Stomach (tissue), 9 donors: Measurements from ENCODE around the gene GPR152. TPM values are rescaled to one million over a fixed set of nuclear protein-coding genes. Genes with fewer than 3 reads are reported as not detected.
"Not testable (repeated sequence)": the region's sequence is repeated elsewhere in the genome, so short reads cannot be mapped to it uniquely, and the experiment has no call there.

Experiments used
- DNase-seq, 2 donors: peaks; one replicate each; pipeline versions ENCODE4 v3.0.0 to v3.0.0-alpha.2; 2013 to 2019
- H3K27ac ChIP-seq, 5 donors: fragments of 200-600 bp in 4 of 5; sonication (generic) in 4 of 5; one replicate each; pipeline ENCODE4 v1.5.1; 2013 to 2019; ENCODE audit warnings: mild to moderate bottlenecking in 1 of 5, moderate library complexity in 1 of 5
- H3K27me3 ChIP-seq, 3 donors: fragments of 200-600 bp; sonication (generic); one replicate each; pipeline ENCODE4 v1.5.1; 2017 to 2019; ENCODE audit warnings: mixed run types in 1 of 3
- H3K36me3 ChIP-seq, 4 donors: fragments of 200-600 bp; sonication (generic); 1 replicate in 3 of 4; 2 replicates in 1 of 4; pipeline ENCODE4 v1.5.1; 2016 to 2019
- H3K4me1 ChIP-seq, 4 donors: fragments of 200-600 bp; sonication (generic); one replicate each; pipeline ENCODE4 v1.5.1; 2016 to 2019
- H3K4me3 ChIP-seq, 4 donors: fragments of 200-600 bp; sonication (generic) in 3 of 4; one replicate each; pipeline ENCODE4 v1.5.1; 2016 to 2019; ENCODE audit warnings: mild to moderate bottlenecking in 1 of 4
- H3K9me3 ChIP-seq, 4 donors: fragments of 200-600 bp; sonication (generic); one replicate each; pipeline ENCODE4 v1.5.1; 2016 to 2019
- EP300 ChIP-seq: sonication (generic); formaldehyde crosslinking; IDR thresholded peaks from one replicate; pipeline ENCODE4 v1.6.1; 2017; ENCODE audit warnings: antibody characterized with exemption
- POLR2A ChIP-seq, 4 donors: fragments of 450-650 bp; IDR thresholded peaks; one replicate each; pipeline ENCODE4 v1.6.1; 2016; ENCODE audit warnings: antibody characterized with exemption in 4 of 4, control low read depth in 2 of 4, mild to moderate bottlenecking in 1 of 4, moderate library complexity in 1 of 4
- POLR2AphosphoS5 ChIP-seq, 3 donors: sonication (generic); formaldehyde crosslinking; IDR thresholded peaks; one replicate each; pipeline ENCODE4 v1.6.1; 2016; ENCODE audit warnings: antibody characterized with exemption in 3 of 3
- WGBS, 5 donors: extraction: QIAGEN DNeasy Blood & Tissue Kit in 3 of 5; methylation state at CpG; one replicate each; pipeline versions ENCODE4 v1.1.5 to v1.1.7; 2013 to 2018; 5-methylcytosine and 5-hydroxymethylcytosine counted together
- intact Hi-C: fragments of 100-400 bp; cut with DNase I; formaldehyde crosslinking; loops from one replicate; pipeline ENCODE4 v1.15.1; 2023; ENCODE audit warnings: low total_unique reads
- polyA plus RNA-seq, 3 donors: library from polyadenylated mRNA; stranded (reverse); fragments of 200-250 nt; gene quantifications; one replicate each; pipeline ENCODE4 v1.2.3, GENCODE V29; 2013
- total RNA-seq, 5 donors: library from RNA; depleted of rRNA; stranded (reverse); fragments of >200 nt; gene quantifications; one replicate each; pipeline versions ENCODE4 v1.1.0 to v1.2.3, GENCODE V29; 2014 to 2016
- TF ChIP-seq, protein P1 (sequence below), 7 experiments: fragments of 450-650 bp in 4 of 7; fragments of 200-600 bp in 3 of 7; sonication (generic) in 3 of 7; IDR thresholded peaks; one replicate each; pipeline ENCODE4 v1.5.1; 2016 to 2019; ENCODE audit warnings: antibody characterized with exemption in 7 of 7, control low read depth in 2 of 7, mild to moderate bottlenecking in 1 of 7
- donor health status: healthy with polysubstance abuse.
- donor health status: Bipolar disorder and iron deficiency.
- donor health status: healthy.

Gene GPR152
- total and polyA plus RNA-seq, 8 donors = not detected

DNA sequence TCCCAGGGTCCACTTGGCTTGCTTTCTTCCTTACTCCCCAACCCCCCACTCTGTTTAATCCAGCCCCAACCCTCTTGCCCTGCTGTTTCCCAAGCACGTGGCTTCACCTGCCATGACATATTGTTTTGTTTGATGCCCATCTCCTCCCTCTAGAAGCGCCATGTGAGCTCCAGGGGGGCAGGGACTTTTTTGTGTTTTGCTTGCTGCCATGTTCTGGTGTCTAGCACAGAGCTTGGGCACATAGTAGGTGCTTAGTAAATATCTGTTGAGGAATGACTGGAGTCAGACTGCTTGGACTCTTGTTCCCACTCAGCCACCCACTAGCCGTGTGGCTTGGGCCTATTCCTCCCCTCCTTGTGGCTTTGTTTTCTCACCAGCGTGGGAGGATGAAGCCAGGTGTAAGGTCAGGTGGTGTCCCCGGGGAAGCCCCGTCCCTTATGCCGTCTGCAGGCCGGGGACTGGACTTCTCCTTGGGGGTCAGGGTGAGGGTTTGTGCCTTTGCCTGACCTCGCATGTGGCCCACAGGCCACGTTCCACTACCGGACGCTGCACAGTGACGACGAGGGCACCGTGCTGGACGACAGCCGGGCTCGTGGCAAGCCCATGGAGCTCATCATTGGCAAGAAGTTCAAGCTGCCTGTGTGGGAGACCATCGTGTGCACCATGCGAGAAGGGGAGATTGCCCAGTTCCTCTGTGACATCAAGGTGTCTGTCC, 34.1 kb upstream of the GPR152 start:
- Histone ChIP-seq H3K36me3 (peaks cover 28 to 52% (median 47%) of the 10 kb centered on the region in 4 donors), H3K4me3 (no peak overlapping the region), H3K27ac (peak overlapping the region in 1 of 5 donors; percentile 87), H3K27me3 (no peaks in the 10 kb centered on the region), H3K9me3 (no peaks in the 10 kb centered on the region), H3K4me1 (peaks cover 17 to 45% (median 41%) of the 10 kb centered on the region in 4 donors)
- intact Hi-C loops = no loop called here
- DNase-seq = no peak
- 78 to 88% (median 87%) methylated on average over 19 to 20 of the region's 20 CpGs for WGBS, 5 donors
- no peak for TF ChIP-seq EP300
- TF ChIP-seq, protein P1, sequence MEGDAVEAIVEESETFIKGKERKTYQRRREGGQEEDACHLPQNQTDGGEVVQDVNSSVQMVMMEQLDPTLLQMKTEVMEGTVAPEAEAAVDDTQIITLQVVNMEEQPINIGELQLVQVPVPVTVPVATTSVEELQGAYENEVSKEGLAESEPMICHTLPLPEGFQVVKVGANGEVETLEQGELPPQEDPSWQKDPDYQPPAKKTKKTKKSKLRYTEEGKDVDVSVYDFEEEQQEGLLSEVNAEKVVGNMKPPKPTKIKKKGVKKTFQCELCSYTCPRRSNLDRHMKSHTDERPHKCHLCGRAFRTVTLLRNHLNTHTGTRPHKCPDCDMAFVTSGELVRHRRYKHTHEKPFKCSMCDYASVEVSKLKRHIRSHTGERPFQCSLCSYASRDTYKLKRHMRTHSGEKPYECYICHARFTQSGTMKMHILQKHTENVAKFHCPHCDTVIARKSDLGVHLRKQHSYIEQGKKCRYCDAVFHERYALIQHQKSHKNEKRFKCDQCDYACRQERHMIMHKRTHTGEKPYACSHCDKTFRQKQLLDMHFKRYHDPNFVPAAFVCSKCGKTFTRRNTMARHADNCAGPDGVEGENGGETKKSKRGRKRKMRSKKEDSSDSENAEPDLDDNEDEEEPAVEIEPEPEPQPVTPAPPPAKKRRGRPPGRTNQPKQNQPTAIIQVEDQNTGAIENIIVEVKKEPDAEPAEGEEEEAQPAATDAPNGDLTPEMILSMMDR (IDR thresholded peaks at IDR 0.05) = no peak
- no peak for TF ChIP-seq POLR2A (IDR thresholded peaks at IDR 0.05)
- TF ChIP-seq POLR2AphosphoS5 (IDR thresholded peaks at IDR 0.05) = no peak

DNA sequence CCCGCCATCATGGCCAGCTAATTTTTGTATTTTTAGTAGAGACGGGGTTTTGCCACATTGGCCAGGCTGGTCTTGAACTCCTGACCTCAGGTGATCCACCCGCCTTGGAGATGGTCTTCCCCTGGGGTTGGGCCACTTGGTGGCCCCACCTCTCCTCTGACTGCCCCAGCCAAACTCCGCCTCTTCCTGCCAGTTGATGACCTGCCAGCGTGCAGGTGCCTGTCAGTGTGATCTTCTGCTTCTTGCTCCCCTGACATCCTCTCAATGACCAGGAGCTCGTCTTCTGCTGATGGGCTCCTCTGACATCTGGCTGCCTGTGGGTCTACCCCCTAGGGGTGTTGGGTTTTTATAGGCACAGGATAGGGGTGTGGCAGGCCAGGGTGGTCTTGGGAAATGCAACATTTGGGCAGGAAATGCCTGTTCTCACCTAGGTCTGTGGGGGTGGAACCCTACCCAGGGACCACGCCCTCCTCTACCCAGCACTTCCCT, 33.4 kb upstream of the GPR152 start:
- Histone ChIP-seq H3K27ac (peak overlapping the region in 1 of 5 donors; percentile 87), H3K4me1 (peaks cover 17 to 45% (median 41%) of the 10 kb centered on the region in 4 donors), H3K36me3 (peaks cover 21 to 45% (median 40%) of the 10 kb centered on the region in 4 donors)
- peak in 1 of 3 donors; percentile 13 for TF ChIP-seq POLR2AphosphoS5 (IDR thresholded peaks at IDR 0.05)
- peak in 1 of 2 donors; percentile 46 for DNase-seq
- 73 to 91% (median 83%) methylated on average over 7 of the region's 7 CpGs for WGBS, 5 donors
- H3K4me3 ChIP-seq, H3K27me3 ChIP-seq, intact Hi-C loops, H3K9me3 ChIP-seq: not testable (repeated sequence)

DNA sequence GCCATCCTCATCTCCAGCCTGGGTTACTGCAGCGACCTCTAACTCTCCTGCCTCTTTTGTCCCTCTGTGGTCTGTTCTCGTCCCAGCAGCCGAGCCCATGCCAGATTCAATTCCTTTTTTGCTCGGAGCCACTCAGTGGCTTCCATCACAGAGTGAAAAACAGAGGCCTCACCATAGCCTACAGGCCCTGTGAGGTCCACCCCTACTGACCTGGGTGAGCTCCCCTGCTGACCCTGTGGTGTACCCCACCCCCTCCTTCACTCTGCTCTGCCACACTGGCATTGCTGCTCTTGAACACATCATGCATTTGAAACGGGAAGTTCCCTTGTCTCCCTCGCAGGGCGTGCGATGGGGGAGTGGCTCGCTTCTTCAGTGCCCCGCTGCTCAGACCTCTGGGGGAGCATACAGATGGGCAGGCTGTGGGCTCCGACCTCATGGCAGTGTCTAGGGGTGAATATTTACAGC, 32.4 kb upstream of the GPR152 start:
- H3K9me3 ChIP-seq = no peaks in the 10 kb centered on the region
- intact Hi-C loops = no loop called here
- TF ChIP-seq POLR2A (IDR thresholded peaks at IDR 0.05) = no peak
- TF ChIP-seq POLR2AphosphoS5 (IDR thresholded peaks at IDR 0.05) = no peak
- peak overlapping the region in 2 of 4 donors; percentile 9 to 57 for H3K4me3 ChIP-seq
- H3K36me3 ChIP-seq = peaks cover 10 to 35% (median 30%) of the 10 kb centered on the region in 4 donors
- H3K4me1 ChIP-seq = peaks cover 17 to 45% (median 41%) of the 10 kb centered on the region in 4 donors
- no peaks in the 10 kb centered on the region for H3K27me3 ChIP-seq
- WGBS, 5 donors = 70 to 80% (median 73%) methylated on average over 10 to 11 of the region's 11 CpGs
- H3K27ac ChIP-seq = peak overlapping the region in 4 of 5 donors; percentile 33 to 88 (median 62)
- DNase-seq = peak in 1 of 2 donors; percentile 42

DNA sequence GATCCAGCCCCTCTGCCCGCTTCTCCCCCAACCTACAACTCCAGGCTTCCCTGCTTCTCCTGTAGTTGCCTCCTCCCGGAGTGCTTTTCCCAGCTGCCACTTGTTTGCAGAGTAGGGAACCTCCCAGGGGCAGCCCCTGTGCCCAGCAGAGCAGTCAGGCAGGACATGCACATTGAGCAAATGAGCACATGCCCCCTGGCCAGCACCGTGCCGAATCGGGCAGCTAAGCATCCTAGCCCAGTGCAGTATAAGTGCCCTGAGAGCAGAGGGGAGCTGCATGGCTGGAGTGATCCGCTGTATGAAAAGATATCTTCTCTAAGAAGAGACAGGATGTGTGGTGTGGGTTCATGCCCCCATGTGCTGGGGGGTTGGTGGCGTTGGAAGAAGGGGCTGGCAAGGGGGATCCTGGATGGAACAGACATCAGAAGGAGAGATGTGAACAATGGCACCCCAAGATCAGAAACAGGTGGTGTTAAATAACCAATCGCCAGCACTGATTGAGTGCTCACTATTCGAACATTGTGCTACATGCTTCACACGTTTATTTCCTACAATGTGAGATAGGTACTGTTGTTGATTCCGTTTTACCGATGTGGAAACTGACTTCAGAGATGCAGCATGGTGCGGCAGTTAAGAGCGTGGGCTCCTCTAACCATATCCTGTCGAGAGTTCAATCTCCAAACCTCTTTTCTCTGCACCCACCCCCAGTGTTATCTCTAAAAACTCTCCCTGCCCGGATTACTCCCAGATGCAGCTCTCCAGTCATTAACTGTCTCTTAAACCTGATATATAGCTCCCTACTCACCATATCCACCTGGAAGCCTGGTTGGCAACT, 31.5 kb upstream of the GPR152 start:
- Histone ChIP-seq H3K36me3 (peaks cover 3 to 26% (median 22%) of the 10 kb centered on the region in 4 donors), H3K4me1 (peaks cover 17 to 45% (median 41%) of the 10 kb centered on the region in 4 donors), H3K9me3 (no peaks in the 10 kb centered on the region), H3K4me3 (peak overlapping the region; percentile 44 to 60 (median 56)), H3K27ac (peak overlapping the region in 4 of 5 donors; percentile 84 to 90 (median 88)), H3K27me3 (no peaks in the 10 kb centered on the region)
- intact Hi-C loops = no loop called here
- WGBS, 5 donors = 69 to 82% (median 75%) methylated on average over 16 of the region's 16 CpGs
- no peak for TF ChIP-seq POLR2A (IDR thresholded peaks at IDR 0.05)
- no peak for TF ChIP-seq EP300
- TF ChIP-seq POLR2AphosphoS5 (IDR thresholded peaks at IDR 0.05) = no peak
- TF ChIP-seq, protein P1 (IDR thresholded peaks at IDR 0.05) = no peak
- DNase-seq = peak in 1 of 2 donors; percentile 53
